CD14-positive monocyte (primary cell): ENCODE results near the gene LMO3. TPM values are rescaled to one million over a fixed set of nuclear protein-coding genes. Genes with fewer than 3 reads are reported as not detected.

ENCODE experiments used
- DNase-seq, 3 donors: peaks; one replicate each; pipeline ENCODE4 v3.0.0-alpha.2; 2011 to 2022
- H2AFZ ChIP-seq: 2 replicates; pipeline ENCODE4 v1.6.0; 2012; ENCODE audit warnings: mild to moderate bottlenecking, low read depth, low read length, inconsistent platforms; ENCODE audit not compliant: insufficient read depth, poor library complexity, severe bottlenecking
- H3K27ac ChIP-seq, 2 donors: 1 replicate in 1 of 2; 2 replicates in 1 of 2; pipeline ENCODE4 v1.5.1; 2012 to 2013; ENCODE audit warnings: low read length in 2 of 2, control low read depth in 1 of 2, inconsistent platforms in 1 of 2, low read depth in 1 of 2, mild to moderate bottlenecking in 1 of 2
- H3K27me3 ChIP-seq, 2 donors: one replicate each; pipeline versions ENCODE4 v1.6.0 to v1.6.1; 2011 to 2013; ENCODE audit warnings: low read length in 2 of 2; ENCODE audit not compliant: control insufficient read depth in 2 of 2, insufficient read depth in 2 of 2
- H3K36me3 ChIP-seq, 2 donors: replicated peaks in 1 of 2; 1 replicate in 1 of 2; 2 replicates in 1 of 2; pipeline versions ENCODE4 v1.5.1 to v1.6.1; 2012 to 2013; ENCODE audit warnings: low read length in 2 of 2, control low read depth in 1 of 2, inconsistent platforms in 1 of 2, mild to moderate bottlenecking in 1 of 2; ENCODE audit not compliant: insufficient read depth in 2 of 2, control insufficient read depth in 1 of 2
- H3K4me1 ChIP-seq, 2 donors: 1 replicate in 1 of 2; 2 replicates in 1 of 2; pipeline versions ENCODE4 v1.5.1 to v1.6.1; 2012 to 2013; ENCODE audit warnings: low read length in 2 of 2, control low read depth in 1 of 2, inconsistent platforms in 1 of 2, mild to moderate bottlenecking in 1 of 2, moderate library complexity in 1 of 2; ENCODE audit not compliant: insufficient read depth in 2 of 2, control insufficient read depth in 1 of 2
- H3K4me2 ChIP-seq: replicated peaks from 2 replicates; pipeline ENCODE3; 2012; ENCODE audit warnings: low read length, moderate library complexity, mild to moderate bottlenecking; ENCODE audit not compliant: poor library complexity, severe bottlenecking; ENCODE audit errors: extremely low read depth
- H3K4me3 ChIP-seq, 3 experiments: fragments of 200-600 bp in 1 of 3; sonication (generic) in 1 of 3; replicated peaks in 1 of 3; 1 replicate in 2 of 3; 2 replicates in 1 of 3; pipeline ENCODE4 v1.5.1; 2011 to 2013; ENCODE audit warnings: low read length in 3 of 3, mild to moderate bottlenecking in 3 of 3, control low read depth in 2 of 3, low read depth in 2 of 3, inconsistent platforms in 1 of 3, moderate library complexity in 1 of 3
- H3K79me2 ChIP-seq: 2 replicates; pipeline ENCODE4 v1.6.0; 2012; ENCODE audit warnings: mild to moderate bottlenecking, control low read depth, inconsistent platforms, low read length, moderate library complexity; ENCODE audit not compliant: insufficient read depth
- H3K9ac ChIP-seq: 2 replicates; pipeline ENCODE4 v1.6.0; 2017; ENCODE audit warnings: low read length, mild to moderate bottlenecking; ENCODE audit not compliant: insufficient read depth, poor library complexity, severe bottlenecking
- H3K9me3 ChIP-seq, 2 donors: replicated peaks in 1 of 2; 1 replicate in 1 of 2; 2 replicates in 1 of 2; pipeline versions ENCODE4 v1.5.1 to v1.6.1; 2012 to 2013; ENCODE audit warnings: low read length in 2 of 2, control low read depth in 1 of 2; ENCODE audit not compliant: control insufficient read depth in 1 of 2, insufficient read depth in 1 of 2
- H4K20me1 ChIP-seq: 2 replicates; pipeline ENCODE4 v1.6.0; 2012; ENCODE audit warnings: mild to moderate bottlenecking, low read length, control low read depth, moderate library complexity; ENCODE audit not compliant: insufficient read depth
- H3K27ac Mint-ChIP-seq, 7 donors: one replicate each; pipeline ENCODE4 v1.8.0; 2020; ENCODE audit warnings: mild to moderate bottlenecking in 7 of 7, mixed read lengths in 7 of 7, moderate library complexity in 6 of 7, inconsistent platforms in 2 of 7
- H3K27me3 Mint-ChIP-seq, 3 donors: one replicate each; pipeline ENCODE4 v1.8.0; 2021 to 2022; ENCODE audit warnings: low read depth in 3 of 3, mild to moderate bottlenecking in 3 of 3, mixed read lengths in 3 of 3, moderate library complexity in 3 of 3, inconsistent platforms in 1 of 3
- H3K36me3 Mint-ChIP-seq, 2 donors: one replicate each; pipeline ENCODE4 v1.8.0; 2020; ENCODE audit warnings: mixed read lengths in 2 of 2, inconsistent platforms in 1 of 2, mild to moderate bottlenecking in 1 of 2
- H3K4me1 Mint-ChIP-seq: one replicate; pipeline ENCODE4 v1.8.0; 2020; ENCODE audit warnings: mild to moderate bottlenecking, mixed read lengths
- H3K4me3 Mint-ChIP-seq, 2 donors: one replicate each; pipeline ENCODE4 v1.8.0; 2020; ENCODE audit warnings: mild to moderate bottlenecking in 2 of 2, mixed read lengths in 2 of 2, moderate library complexity in 1 of 2
- H3K9me3 Mint-ChIP-seq, 7 donors: one replicate each; pipeline ENCODE4 v1.8.0; 2020 to 2022; ENCODE audit warnings: mixed read lengths in 7 of 7, mild to moderate bottlenecking in 6 of 7, moderate library complexity in 6 of 7, inconsistent platforms in 2 of 7
- CTCF ChIP-seq: fragments of 200-600 bp; IDR thresholded peaks from one replicate; pipeline ENCODE4 v1.8.0; 2022; ENCODE audit warnings: antibody characterized with exemption, mild to moderate bottlenecking
- WGBS: methylation state at CpG from one replicate; pipeline ENCODE4 v1.1.5; 2013; ENCODE audit warnings: missing lambda C conversion rate; ENCODE audit not compliant: insufficient coverage; 5-methylcytosine and 5-hydroxymethylcytosine counted together
- intact Hi-C, 2 donors: fragments of 100-400 bp; cut with micrococcal nuclease; formaldehyde crosslinking; loops; one replicate each; pipeline versions ENCODE4 v1.15.0 to v1.15.1; 2023
- polyA plus RNA-seq, 3 donors: library from polyadenylated mRNA; depleted of rRNA in 1 of 3; unstranded in 2 of 3; stranded (reverse) in 1 of 3; fragments of 300-500 nt in 2 of 3; fragments of >200 nt in 1 of 3; fragmentation: Illumina TruSeq in 2 of 3; gene quantifications; 1 replicate in 2 of 3; 2 replicates in 1 of 3; pipeline ENCODE4 v1.2.3, GENCODE V29; 2012 to 2021

LMO3 gene
- polyA plus RNA-seq, 3 donors: not detected

DNA sequence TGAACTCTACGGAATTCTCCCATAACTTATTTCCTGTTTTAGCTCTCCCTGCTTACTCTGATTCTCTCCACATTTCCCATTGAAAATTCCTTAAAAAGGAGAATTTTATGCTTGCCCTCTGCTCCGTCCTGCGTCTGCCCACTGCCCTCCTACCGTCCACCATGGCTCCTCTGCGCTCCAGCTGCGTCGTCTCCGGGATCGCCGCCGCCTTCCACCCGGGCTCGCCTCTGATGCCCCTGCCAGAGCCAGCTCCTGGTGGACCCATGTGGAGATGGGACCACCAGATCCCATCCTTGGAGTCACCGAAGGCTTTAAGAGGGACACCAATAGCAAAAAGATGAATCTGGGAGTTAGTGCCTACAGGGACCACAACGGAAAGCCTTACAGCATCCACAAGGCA is 92.7 kb downstream of the LMO3 start:
- Mint-ChIP-seq H3K27ac (no peak overlapping the region), H3K4me3 (no peak overlapping the region), H3K4me1 (no peaks in the 10 kb centered on the region), H3K36me3 (no peaks in the 10 kb centered on the region), H3K9me3 (peaks cover 4 to 20% (median 15%) of the 10 kb centered on the region in 7 donors), H3K27me3 (no peaks in the 10 kb centered on the region)
- Histone ChIP-seq H2AFZ (no peak overlapping the region), H3K27me3 (no peaks in the 10 kb centered on the region), H3K79me2 (no peaks in the 10 kb centered on the region), H3K27ac (no peak overlapping the region), H3K9me3 (peaks cover 15 to 18% of the 10 kb centered on the region in 2 donors), H3K9ac (no peak overlapping the region), H4K20me1 (no peaks in the 10 kb centered on the region), H3K4me3 (no peak overlapping the region), H3K4me1 (no peaks in the 10 kb centered on the region), H3K4me2 (no peak overlapping the region), H3K36me3 (no peaks in the 10 kb centered on the region)
- no peak for DNase-seq
- intact Hi-C loops: no loop called here
- WGBS: 98% methylated on average over 6 of the region's 15 CpGs
- TF ChIP-seq CTCF: no peak

DNA sequence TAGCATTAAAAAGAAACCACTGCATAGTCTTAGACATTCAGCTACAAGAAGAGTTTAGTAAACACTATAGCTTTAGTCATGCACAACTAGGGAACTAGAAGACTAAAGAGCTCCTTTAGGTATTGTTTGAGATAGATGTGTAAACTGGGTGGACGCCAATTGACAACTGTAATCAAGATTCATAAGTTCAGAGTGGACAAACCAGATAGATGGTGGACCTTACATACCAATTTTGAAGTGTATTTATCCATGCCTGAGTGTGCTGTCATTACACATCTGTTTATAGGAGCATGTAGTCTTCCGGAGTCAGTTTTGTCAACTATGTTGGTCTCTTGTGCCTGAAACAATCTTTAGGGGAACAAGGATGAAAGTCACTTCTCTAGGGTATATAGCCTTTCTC is 96.6 kb downstream of the LMO3 start:
- peaks cover 2 to 16% (median 13%) of the 10 kb centered on the region in 7 donors for H3K9me3 Mint-ChIP-seq
- no peak for DNase-seq
- no peaks in the 10 kb centered on the region for H3K27me3 Mint-ChIP-seq

More for the DNA sequence above, 96.6 kb downstream of the LMO3 start:
- H3K36me3 Mint-ChIP-seq: no peaks in the 10 kb centered on the region
- H3K27me3 ChIP-seq: no peaks in the 10 kb centered on the region
- H2AFZ ChIP-seq: no peak overlapping the region
- whole genome bisulfite sequencing: 80% methylated on average over 1 of the region's 2 CpGs
- H3K27ac ChIP-seq: no peak overlapping the region
- H3K4me1 Mint-ChIP-seq: no peaks in the 10 kb centered on the region
- no peak overlapping the region for H3K4me2 ChIP-seq
- no peak overlapping the region for H3K27ac Mint-ChIP-seq
- H3K4me1 ChIP-seq: no peaks in the 10 kb centered on the region
- intact Hi-C loops: no loop called here
- H3K9me3 ChIP-seq: peaks cover 14% of the 10 kb centered on the region in 2 donors
- H3K79me2 ChIP-seq: no peaks in the 10 kb centered on the region
- no peak overlapping the region for H3K4me3 Mint-ChIP-seq
- H3K36me3 ChIP-seq: no peaks in the 10 kb centered on the region
- H3K4me3 ChIP-seq: no peak overlapping the region
- no peak overlapping the region for H3K9ac ChIP-seq
- TF ChIP-seq CTCF: no peak
- no peaks in the 10 kb centered on the region for H4K20me1 ChIP-seq
